NCI-H345 (cell line): ENCODE measurements around the gene FGFBP2.

ENCODE experiments used
- DNase-seq: peaks from one replicate; lab custom pipeline; 2025; lab: John Stamatoyannopoulos, UW

The FGFBP2 gene

GRCh38 chr4:15963001-15963451 lies at the start of gene FGFBP2:
FGFBP2 (minus strand) TSS chr4:15963175; CDS start chr4:15963129, 46 bp downstream.
- DNase-seq = no peak

GRCh38 chr4:16011173-16011572 lies 48.2 kb upstream of the FGFBP2 start:
- no peak for DNase-seq

- no peak for DNase-seq
Measured at GRCh38 chr4:16009153-16009552, 46.2 kb upstream of the FGFBP2 start.

- DNase-seq = no peak
Measured at GRCh38 chr4:16007471-16008095, 44.6 kb upstream of the FGFBP2 start.

- no peak for DNase-seq
Measured at GRCh38 chr4:16006771-16007446, 43.9 kb upstream of the FGFBP2 start.

GRCh38 chr4:16005676-16006075 lies 42.7 kb upstream of the FGFBP2 start:
- DNase-seq = no peak

- DNase-seq = peak; percentile 30
Measured at GRCh38 chr4:16001484-16001858, 38.5 kb upstream of the FGFBP2 start.

- no peak for DNase-seq
Measured at GRCh38 chr4:16000708-16001483, 37.9 kb upstream of the FGFBP2 start.

- no peak for DNase-seq
Measured at GRCh38 chr4:15996773-15997172, 33.8 kb upstream of the FGFBP2 start.

- DNase-seq = no peak
Measured at GRCh38 chr4:15995826-15996225, 32.9 kb upstream of the FGFBP2 start.

- no peak for DNase-seq
Measured at GRCh38 chr4:15992167-15992485, 29.2 kb upstream of the FGFBP2 start.

GRCh38 chr4:15990570-15991285 lies 27.8 kb upstream of the FGFBP2 start:
- no peak for DNase-seq

GRCh38 chr4:15989424-15989823 lies 26.4 kb upstream of the FGFBP2 start:
- no peak for DNase-seq

- no peak for DNase-seq
Measured at GRCh38 chr4:15988222-15988621, 25.2 kb upstream of the FGFBP2 start.

- no peak for DNase-seq
Measured at GRCh38 chr4:15986907-15987306, 23.9 kb upstream of the FGFBP2 start.

GRCh38 chr4:15983610-15984009 lies 20.6 kb upstream of the FGFBP2 start:
- DNase-seq = no peak

GRCh38 chr4:15982842-15983524 lies 20.0 kb upstream of the FGFBP2 start:
- DNase-seq = no peak

- no peak for DNase-seq
Measured at GRCh38 chr4:15976456-15977447, 13.8 kb upstream of the FGFBP2 start.

GRCh38 chr4:15971068-15971801 lies 8.3 kb upstream of the FGFBP2 start:
- DNase-seq = no peak
